Cardiac fibroblast (primary cell): Measurements from ENCODE around the gene LDB3.

Experiments used
- DNase-seq, 2 donors: peaks; one replicate each; pipeline versions ENCODE4 v3.0.0 to v3.0.0-alpha.2; 2010; ENCODE audit warnings: low read depth in 2 of 2
- H3K4me3 ChIP-seq, 2 donors: replicated peaks in 1 of 2; 1 replicate in 1 of 2; 2 replicates in 1 of 2; pipeline ENCODE4 v1.5.1; 2011; ENCODE audit warnings: low read depth in 2 of 2, low read length in 2 of 2, mild to moderate bottlenecking in 2 of 2, moderate library complexity in 1 of 2
- CTCF ChIP-seq: IDR thresholded peaks from one replicate; pipeline ENCODE4 v1.5.1; 2011; ENCODE audit warnings: low read depth, mild to moderate bottlenecking, low read length, inconsistent platforms

Gene LDB3

GRCh38 chr10:86752311-86752710, 84.0 kb downstream of the LDB3 start:
- no peak for TF ChIP-seq CTCF
- H3K4me3 ChIP-seq: no peak overlapping the region
- DNase-seq: no peak

GRCh38 chr10:86753051-86753450, 84.7 kb downstream of the LDB3 start:
- no peak for TF ChIP-seq CTCF
- DNase-seq: no peak
- H3K4me3 ChIP-seq: no peak overlapping the region

GRCh38 chr10:86753638-86754434, 85.5 kb downstream of the LDB3 start:
- H3K4me3 ChIP-seq: no peak overlapping the region
- no peak for DNase-seq
- TF ChIP-seq CTCF: no peak

- TF ChIP-seq CTCF: no peak
- DNase-seq: no peak
- H3K4me3 ChIP-seq: peak overlapping the region; percentile 65 to 72
Observed at GRCh38 chr10:86755454-86755739, 87.1 kb downstream of the LDB3 start.

GRCh38 chr10:86755740-86756510, 87.6 kb downstream of the LDB3 start:
- peak overlapping the region; percentile 65 to 72 for H3K4me3 ChIP-seq
- DNase-seq: peak; percentile 83 to 86
- TF ChIP-seq CTCF: no peak

GRCh38 chr10:86756511-86757112, 88.3 kb downstream of the LDB3 start, which contains the start of gene BMPR1A:
Gene BMPR1A (plus strand): TSS chr10:86756619. CDS start chr10:86876019, 119,400 bp downstream.
- H3K4me3 ChIP-seq: peak within 1 kb of the TSS; percentile 78 to 88
- peak; percentile 85 to 94 for DNase-seq
- no peak for TF ChIP-seq CTCF
